A549 (cell line): ENCODE measurements around the gene TYMS. TPM values are rescaled to one million over a fixed set of nuclear protein-coding genes. Genes with fewer than 3 reads are reported as not detected.

Experiments
- ATAC-seq, 2 experiments: fragments of 200-7000 bp in 1 of 2; fragments of >200 bp in 1 of 2; cut with Nextera tagmentation in 1 of 2; cut with Tn5 transposase in 1 of 2; 3 replicates each; pipeline versions ENCODE4 v1.8.0 to v1.9.1; 2018 to 2020; ENCODE audit warnings: mild to moderate bottlenecking in 1 of 2, moderate library complexity in 1 of 2
- CTCF ChIA-PET: fragments of 300-600 bp; sonication (Branson Sonifier 250); formaldehyde crosslinking; extraction: SDS; loops from one replicate; lab custom pipeline; 2021; ENCODE audit warnings: antibody characterized with exemption, inconsistent platforms; lab: Yijun Ruan, JAX
- POLR2A ChIA-PET: fragments of 350-600 bp; formaldehyde crosslinking; extraction: SDS; loops from one replicate; lab custom pipeline; 2021; ENCODE audit warnings: antibody characterized with exemption, inconsistent platforms; lab: Yijun Ruan, JAX
- DNase-seq, 2 experiments: peaks; one replicate each; pipeline versions ENCODE4 v3.0.0 to v3.0.0-alpha.2; 2011 to 2016; ENCODE audit warnings: low read depth in 1 of 2, low spot score in 1 of 2
- FAIRE-seq: peaks from 2 replicates; lab custom pipeline; 2011; peaks lifted over from hg19 to GRCh38; lab: Jason Lieb, UNC
- H3K27ac ChIP-seq, 2 experiments: fragments of >200 bp; sonication (Bioruptor Twin); formaldehyde crosslinking; 3 replicates each; pipeline ENCODE4 v1.5.1; 2016 to 2017
- H3K4me1 ChIP-seq: fragments of >200 bp; sonication (Bioruptor Twin); formaldehyde crosslinking; 3 replicates; pipeline ENCODE4 v1.6.1; 2016
- H3K4me2 ChIP-seq: fragments of >200 bp; sonication (Bioruptor Twin); formaldehyde crosslinking; 3 replicates; pipeline ENCODE4 v1.6.1; 2016
- H3K4me3 ChIP-seq: fragments of >200 bp; sonication (Bioruptor Twin); formaldehyde crosslinking; 3 replicates; pipeline ENCODE4 v1.5.1; 2016
- H3K9me3 ChIP-seq: fragments of >200 bp; sonication (Bioruptor Twin); formaldehyde crosslinking; 3 replicates; pipeline ENCODE4 v1.6.1; 2016
- BHLHE40 ChIP-seq: IDR thresholded peaks from 2 replicates; pipeline ENCODE4 v1.6.1; 2012; ENCODE audit warnings: low read depth, low read length, inconsistent platforms
- CBX2 ChIP-seq: fragments of 200-600 bp; sonication (generic); IDR thresholded peaks from 2 replicates; pipeline ENCODE4 v1.6.1; 2016; ENCODE audit warnings: low read depth, mild to moderate bottlenecking, borderline replicate concordance
- FOSL2 ChIP-seq, 2 experiments: fragments of 450-650 bp in 1 of 2; fragments of >200 bp in 1 of 2; sonication (Bioruptor Twin) in 1 of 2; formaldehyde crosslinking; IDR thresholded peaks; 2 replicates each; pipeline versions ENCODE4 v1.5.0 to v1.6.1; 2016 to 2020; ENCODE audit warnings: mild to moderate bottlenecking in 1 of 2, moderate library complexity in 1 of 2
- HDAC2 ChIP-seq: fragments of 200-600 bp; sonication (generic); IDR thresholded peaks from 2 replicates; pipeline ENCODE4 v1.6.1; 2016
- HOXB5 ChIP-seq: fragments of 250-450 bp; sonication (Bioruptor Pico); IDR thresholded peaks from 2 replicates; pipeline ENCODE4 v1.5.0; 2020; ENCODE audit warnings: mild to moderate bottlenecking, moderate library complexity
- JUN ChIP-seq, 2 experiments: fragments of >200 bp; sonication (Bioruptor Twin); formaldehyde crosslinking; IDR thresholded peaks; 2 replicates in 1 of 2; 3 replicates in 1 of 2; pipeline ENCODE4 v1.6.1; 2016 to 2017
- MYC ChIP-seq: IDR thresholded peaks from 2 replicates; pipeline ENCODE4 v1.6.1; 2012; ENCODE audit warnings: mild to moderate bottlenecking, inconsistent platforms, low read length, improper control_type of control experiment, borderline replicate concordance
- POLR2AphosphoS2 ChIP-seq: conservative IDR thresholded peaks from 2 replicates; pipeline ENCODE4 v1.6.1; 2012; ENCODE audit warnings: low read length, improper control_type of control experiment, inconsistent platforms
- RAD21 ChIP-seq, 2 experiments: fragments of >200 bp in 1 of 2; sonication (Bioruptor Twin) in 1 of 2; formaldehyde crosslinking in 1 of 2; IDR thresholded peaks in 1 of 2; conservative IDR thresholded peaks in 1 of 2; 2 replicates in 1 of 2; 3 replicates in 1 of 2; pipeline ENCODE4 v1.6.1; 2012 to 2018; ENCODE audit warnings: inconsistent platforms in 1 of 2
- RARB ChIP-seq: fragments of 250-450 bp; sonication (Bioruptor Pico); IDR thresholded peaks from 2 replicates; pipeline ENCODE4 v1.8.0; 2021; ENCODE audit warnings: mild to moderate bottlenecking, moderate library complexity
- RFX5 ChIP-seq: fragments of 450-650 bp; IDR thresholded peaks from 2 replicates; pipeline ENCODE4 v1.7.1; 2014; ENCODE audit warnings: antibody characterized with exemption, mild to moderate bottlenecking, moderate library complexity
- SMC3 ChIP-seq: fragments of >200 bp; sonication (Bioruptor Twin); formaldehyde crosslinking; IDR thresholded peaks from 3 replicates; pipeline ENCODE4 v1.6.1; 2018; ENCODE audit warnings: inconsistent platforms
- TP53 ChIP-seq: fragments of 250-450 bp; sonication (Bioruptor Pico); IDR thresholded peaks from 2 replicates; pipeline ENCODE4 v1.5.0; 2021; ENCODE audit warnings: mild to moderate bottlenecking, moderate library complexity
- WGBS: methylation state at CpG from one replicate; pipeline ENCODE4 v1.1.6; 2017; ENCODE audit errors: missing lambda C conversion rate; 5-methylcytosine and 5-hydroxymethylcytosine counted together
- polyA plus RNA-seq, 4 experiments: library from polyadenylated mRNA; depleted of rRNA in 3 of 4; stranded (reverse); fragments of >200 nt; fragmentation: RNase III in 1 of 4; extraction: RNeasy Plus Mini Kit Qiagen cat#74134 plus additional on column Dnase treatment in 1 of 4; gene quantifications; 2 replicates in 3 of 4; 3 replicates in 1 of 4; pipeline ENCODE4 v1.2.3, GENCODE V29; 2011 to 2017
- TF ChIP-seq, protein P1 (sequence below): fragments of >200 bp; sonication (Bioruptor Twin); formaldehyde crosslinking; IDR thresholded peaks from 3 replicates; pipeline ENCODE4 v1.5.1; 2016
- TF ChIP-seq, protein P2 (sequence below): fragments of 450-650 bp; IDR thresholded peaks from 2 replicates; pipeline ENCODE4 v1.6.1; 2014; ENCODE audit warnings: antibody characterized with exemption
- TF ChIP-seq, protein P3 (sequence below): fragments of 250-450 bp; sonication (Bioruptor Pico); IDR thresholded peaks from 2 replicates; pipeline ENCODE4 v1.5.0; 2021; ENCODE audit warnings: mild to moderate bottlenecking, moderate library complexity, borderline replicate concordance
- TF ChIP-seq, protein P4 (sequence below): IDR thresholded peaks from 2 replicates; pipeline ENCODE4 v1.6.1; 2012; ENCODE audit warnings: low read depth, borderline replicate concordance

TYMS gene
- polyA plus RNA-seq, 2 of the 4 experiments (the other 2 are of a cell fraction): 118 to 173 TPM

DNA sequence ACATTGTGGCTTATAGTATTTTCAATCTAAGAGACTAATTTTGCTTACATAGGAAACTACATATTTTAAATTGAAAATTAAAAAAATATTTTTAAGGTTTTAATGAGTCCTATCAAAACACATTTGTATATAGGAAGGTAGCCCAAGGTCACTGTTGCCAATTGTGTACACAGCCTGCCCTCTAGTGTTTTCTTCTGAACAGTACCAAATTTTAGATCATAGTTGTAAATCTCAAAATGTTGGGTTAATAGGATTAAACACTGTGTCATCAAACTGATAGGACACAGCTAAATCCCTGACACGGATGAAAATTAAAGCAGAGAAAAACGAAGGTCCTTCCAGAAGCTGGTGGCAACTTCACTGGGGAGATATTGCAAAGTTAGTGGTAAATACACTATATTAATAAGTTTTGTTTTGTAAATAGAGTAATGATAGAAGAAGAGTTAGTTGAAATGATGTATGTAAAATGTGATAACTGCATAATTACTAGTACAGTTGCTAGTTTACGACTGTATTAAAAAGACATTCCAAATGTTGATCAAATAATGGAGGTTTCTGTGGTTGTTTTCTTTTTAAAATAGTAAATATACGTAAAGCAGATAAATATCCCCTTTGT, 41.0 kb upstream of the TYMS start:
- Histone ChIP-seq H3K27ac (no peak overlapping the region), H3K4me2 (no peak overlapping the region), H3K4me3 (no peak overlapping the region), H3K4me1 (no peaks in the 10 kb centered on the region), H3K9me3 (no peaks in the 10 kb centered on the region)
- CTCF ChIA-PET: interaction anchor here (0.5 to 9.3 kb wide), 13 partner anchors 9 to 464 kb away, joined by 3 to 66 read pairs (median 4); no protein-coding TSS in a partner anchor
- FAIRE-seq (no peak), ATAC-seq (peak; percentile 54 to 55; a peak in 2 of 6 replicates), DNase-seq (peak; percentile 36 to 47)
- WGBS: 21% methylated on average over 4 of the region's 4 CpGs
- TF ChIP-seq RAD21 (conservative IDR thresholded peaks at IDR 0.05 in 1 of 2, IDR thresholded peaks at IDR 0.05 in 1 of 2): peak; percentile 80 to 83
- peak; percentile 72 for TF ChIP-seq SMC3
- TF ChIP-seq, protein P1, sequence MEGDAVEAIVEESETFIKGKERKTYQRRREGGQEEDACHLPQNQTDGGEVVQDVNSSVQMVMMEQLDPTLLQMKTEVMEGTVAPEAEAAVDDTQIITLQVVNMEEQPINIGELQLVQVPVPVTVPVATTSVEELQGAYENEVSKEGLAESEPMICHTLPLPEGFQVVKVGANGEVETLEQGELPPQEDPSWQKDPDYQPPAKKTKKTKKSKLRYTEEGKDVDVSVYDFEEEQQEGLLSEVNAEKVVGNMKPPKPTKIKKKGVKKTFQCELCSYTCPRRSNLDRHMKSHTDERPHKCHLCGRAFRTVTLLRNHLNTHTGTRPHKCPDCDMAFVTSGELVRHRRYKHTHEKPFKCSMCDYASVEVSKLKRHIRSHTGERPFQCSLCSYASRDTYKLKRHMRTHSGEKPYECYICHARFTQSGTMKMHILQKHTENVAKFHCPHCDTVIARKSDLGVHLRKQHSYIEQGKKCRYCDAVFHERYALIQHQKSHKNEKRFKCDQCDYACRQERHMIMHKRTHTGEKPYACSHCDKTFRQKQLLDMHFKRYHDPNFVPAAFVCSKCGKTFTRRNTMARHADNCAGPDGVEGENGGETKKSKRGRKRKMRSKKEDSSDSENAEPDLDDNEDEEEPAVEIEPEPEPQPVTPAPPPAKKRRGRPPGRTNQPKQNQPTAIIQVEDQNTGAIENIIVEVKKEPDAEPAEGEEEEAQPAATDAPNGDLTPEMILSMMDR: peak; percentile 68
- no peak for TF ChIP-seq RFX5
- no peak for TF ChIP-seq HDAC2
- POLR2A ChIA-PET: interaction anchor here (2.1 kb wide), 1 partner anchor 348 kb away, joined by 5 read pairs; the partner anchor contains the start of gene THOC1

DNA sequence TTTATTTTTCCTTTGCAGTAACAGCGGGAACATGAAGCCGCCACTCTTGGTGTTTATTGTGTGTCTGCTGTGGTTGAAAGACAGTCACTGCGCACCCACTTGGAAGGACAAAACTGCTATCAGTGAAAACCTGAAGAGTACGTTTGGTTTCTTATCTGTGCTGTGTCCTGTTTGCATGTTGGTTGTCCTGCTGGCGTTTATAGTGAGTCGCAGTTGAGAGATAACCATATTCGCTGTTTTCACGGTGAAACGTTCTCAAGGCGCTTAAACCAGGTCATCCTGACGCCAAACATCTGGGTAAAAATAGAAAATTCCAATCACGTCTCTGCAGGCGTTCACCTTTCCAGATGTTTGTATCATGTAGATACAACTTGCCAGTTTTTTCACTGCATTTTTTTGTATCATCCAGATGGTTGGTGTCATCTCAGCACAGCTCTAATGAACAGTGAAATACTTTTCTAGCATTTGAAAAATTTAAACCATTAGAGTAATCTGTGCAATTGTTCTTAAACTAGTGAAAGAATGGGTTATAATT, 39.4 kb upstream of the TYMS start:
- CTCF ChIA-PET: interaction anchor here (0.6 to 9.3 kb wide), 5 partner anchors 7 to 333 kb away, joined by 3 to 66 read pairs (median 5); no protein-coding TSS in a partner anchor
- H3K4me2 ChIP-seq: no peak overlapping the region
- H3K27ac ChIP-seq: no peak overlapping the region
- no peak for TF ChIP-seq SMC3
- TF ChIP-seq BHLHE40: no peak
- TF ChIP-seq, protein P2, sequence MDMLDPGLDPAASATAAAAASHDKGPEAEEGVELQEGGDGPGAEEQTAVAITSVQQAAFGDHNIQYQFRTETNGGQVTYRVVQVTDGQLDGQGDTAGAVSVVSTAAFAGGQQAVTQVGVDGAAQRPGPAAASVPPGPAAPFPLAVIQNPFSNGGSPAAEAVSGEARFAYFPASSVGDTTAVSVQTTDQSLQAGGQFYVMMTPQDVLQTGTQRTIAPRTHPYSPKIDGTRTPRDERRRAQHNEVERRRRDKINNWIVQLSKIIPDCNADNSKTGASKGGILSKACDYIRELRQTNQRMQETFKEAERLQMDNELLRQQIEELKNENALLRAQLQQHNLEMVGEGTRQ: no peak
- no peak for TF ChIP-seq POLR2AphosphoS2
- TF ChIP-seq, protein P3, sequence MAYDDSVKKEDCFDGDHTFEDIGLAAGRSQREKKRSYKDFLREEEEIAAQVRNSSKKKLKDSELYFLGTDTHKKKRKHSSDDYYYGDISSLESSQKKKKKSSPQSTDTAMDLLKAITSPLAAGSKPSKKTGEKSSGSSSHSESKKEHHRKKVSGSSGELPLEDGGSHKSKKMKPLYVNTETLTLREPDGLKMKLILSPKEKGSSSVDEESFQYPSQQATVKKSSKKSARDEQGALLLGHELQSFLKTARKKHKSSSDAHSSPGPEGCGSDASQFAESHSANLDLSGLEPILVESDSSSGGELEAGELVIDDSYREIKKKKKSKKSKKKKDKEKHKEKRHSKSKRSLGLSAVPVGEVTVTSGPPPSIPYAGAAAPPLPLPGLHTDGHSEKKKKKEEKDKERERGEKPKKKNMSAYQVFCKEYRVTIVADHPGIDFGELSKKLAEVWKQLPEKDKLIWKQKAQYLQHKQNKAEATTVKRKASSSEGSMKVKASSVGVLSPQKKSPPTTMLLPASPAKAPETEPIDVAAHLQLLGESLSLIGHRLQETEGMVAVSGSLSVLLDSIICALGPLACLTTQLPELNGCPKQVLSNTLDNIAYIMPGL (CRISPR knock-in tag): no peak
- no peak for TF ChIP-seq FOSL2 (IDR thresholded peaks at IDR 0.05)
- no peak for TF ChIP-seq FOSL2 (CRISPR knock-in tag; IDR thresholded peaks at IDR 0.05)
- TF ChIP-seq CBX2: no peak
- TF ChIP-seq HOXB5: no peak
- TF ChIP-seq, all 56 proteins: peak for 0
- WGBS: 74% methylated on average over 13 of the region's 13 CpGs
- POLR2A ChIA-PET: no interaction called here
- FAIRE-seq (no peak), DNase-seq (no peak), ATAC-seq (no peak)
- Histone ChIP-seq H3K4me3 (no peak overlapping the region), H3K9me3 (no peaks in the 10 kb centered on the region), H3K4me1 (no peaks in the 10 kb centered on the region)

DNA sequence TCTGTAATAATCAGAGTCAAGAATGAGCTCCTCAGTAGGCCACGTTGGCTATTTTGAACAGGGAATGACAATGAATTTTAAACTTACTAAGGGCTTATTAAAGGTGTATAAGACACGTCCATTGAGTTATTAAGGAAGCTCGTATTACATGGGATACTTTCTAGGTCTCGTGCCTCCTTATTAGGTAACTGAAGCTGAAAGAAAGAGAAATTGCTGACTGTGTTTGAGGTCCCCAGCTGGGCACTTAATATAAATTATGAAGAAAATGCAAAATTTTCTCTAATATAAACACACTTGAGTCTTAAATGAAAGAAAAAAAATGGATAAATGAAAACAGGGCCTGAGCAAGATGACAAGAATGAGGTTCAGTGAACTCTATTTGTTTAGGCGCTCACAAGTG, 38.8 kb upstream of the TYMS start:
- H3K4me3 ChIP-seq: no peak overlapping the region
- H3K4me1 ChIP-seq: no peaks in the 10 kb centered on the region
- FAIRE-seq (no peak), DNase-seq (no peak), ATAC-seq (no peak)
- CTCF ChIA-PET: interaction anchor here (1.0 to 2.3 kb wide), 3 partner anchors 213 to 333 kb away, joined by 3 to 13 read pairs (median 5); no protein-coding TSS in a partner anchor
- TF ChIP-seq RARB (CRISPR knock-in tag) (no peak), JUN (IDR thresholded peaks at IDR 0.05) (no peak), MYC (no peak), TP53 (CRISPR knock-in tag) (no peak)
- TF ChIP-seq, protein P2: no peak
- TF ChIP-seq, protein P4, sequence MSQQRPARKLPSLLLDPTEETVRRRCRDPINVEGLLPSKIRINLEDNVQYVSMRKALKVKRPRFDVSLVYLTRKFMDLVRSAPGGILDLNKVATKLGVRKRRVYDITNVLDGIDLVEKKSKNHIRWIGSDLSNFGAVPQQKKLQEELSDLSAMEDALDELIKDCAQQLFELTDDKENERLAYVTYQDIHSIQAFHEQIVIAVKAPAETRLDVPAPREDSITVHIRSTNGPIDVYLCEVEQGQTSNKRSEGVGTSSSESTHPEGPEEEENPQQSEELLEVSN: no peak
- 40% methylated on average over 5 of the region's 5 CpGs for WGBS
- POLR2A ChIA-PET: no interaction called here
- no peak overlapping the region for H3K4me2 ChIP-seq
- H3K27ac ChIP-seq: no peak overlapping the region
- no peaks in the 10 kb centered on the region for H3K9me3 ChIP-seq
